ENCODE data around the gene MYCBPAP.
"Not testable (repeated sequence)": the region's sequence is repeated elsewhere in the genome, so short reads cannot be mapped to it uniquely, and the experiment has no call there.

The MYCBPAP gene

DNA sequence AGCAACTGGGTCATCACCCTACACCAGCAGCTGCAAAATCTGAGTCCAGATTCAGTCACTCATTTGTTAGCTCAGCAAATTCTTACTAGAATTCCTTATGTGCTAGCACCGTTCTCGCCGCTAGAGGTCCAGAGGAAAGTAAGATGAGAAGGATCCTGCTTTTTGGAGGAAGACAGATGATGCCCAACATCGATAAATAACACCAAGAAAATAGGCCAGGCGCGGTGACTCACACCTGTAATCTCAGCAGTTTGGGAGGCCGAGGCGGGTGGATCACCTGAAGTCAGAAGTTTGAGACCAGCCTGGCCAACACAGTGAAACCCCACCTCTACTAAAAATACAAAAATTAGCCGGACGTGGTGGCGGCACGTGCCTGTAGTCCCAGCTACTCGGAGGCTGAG, 35.5 kb upstream of the MYCBPAP start:
- DNase-seq: not testable (repeated sequence)

DNA sequence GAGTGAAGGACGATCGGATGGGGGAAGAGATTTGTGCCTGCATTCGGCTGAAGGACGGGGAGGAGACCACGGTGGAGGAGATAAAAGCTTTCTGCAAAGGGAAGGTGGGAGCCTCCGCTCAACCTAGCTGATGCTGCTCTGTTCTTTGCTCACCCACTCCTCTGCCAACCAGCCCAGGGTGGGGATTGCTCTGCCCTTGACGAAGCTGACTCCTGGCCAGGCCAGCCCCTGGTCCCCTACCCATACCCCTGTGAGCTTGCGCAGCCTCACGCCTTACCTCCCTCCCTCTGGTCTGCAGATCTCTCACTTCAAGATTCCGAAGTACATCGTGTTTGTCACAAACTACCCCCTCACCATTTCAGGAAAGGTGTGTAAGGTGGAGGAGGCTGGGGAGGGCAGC, 34.3 kb upstream of the MYCBPAP start:
- DNase-seq: no peak

DNA sequence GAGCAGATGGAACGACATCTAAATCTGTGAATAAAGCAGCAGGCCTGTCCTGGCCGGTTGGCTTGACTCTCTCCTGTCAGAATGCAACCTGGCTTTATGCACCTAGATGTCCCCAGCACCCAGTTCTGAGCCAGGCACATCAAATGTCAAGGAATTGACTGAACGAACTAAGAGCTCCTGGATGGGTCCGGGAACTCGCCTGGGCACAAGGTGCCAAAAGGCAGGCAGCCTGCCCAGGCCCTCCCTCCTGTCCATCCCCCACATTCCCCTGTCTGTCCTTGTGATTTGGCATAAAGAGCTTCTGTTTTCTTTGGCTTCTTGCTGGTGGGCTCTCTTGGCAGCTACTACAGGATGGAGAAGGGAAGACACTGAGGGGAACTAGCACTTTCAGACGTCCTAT, 33.7 kb upstream of the MYCBPAP start:
- DNase-seq: no peak

DNA sequence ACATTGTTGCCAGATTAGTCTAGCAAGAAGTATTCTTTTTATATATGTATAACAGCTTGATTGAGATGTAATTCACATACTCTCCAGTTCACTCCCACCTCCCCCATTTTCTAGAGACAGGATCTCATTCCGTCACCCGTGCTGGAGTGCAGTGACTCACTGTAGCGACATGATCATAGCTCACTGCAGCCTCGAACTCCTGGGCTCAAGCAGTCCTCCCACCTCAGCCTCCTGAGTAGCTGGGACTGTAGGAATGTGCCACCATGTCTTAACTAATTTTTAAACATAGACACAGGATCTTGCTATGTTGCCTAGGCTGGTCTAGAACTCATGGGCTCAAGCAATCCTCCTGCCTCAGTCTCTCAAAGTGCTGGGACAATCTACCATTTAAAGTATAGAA, 32.9 kb upstream of the MYCBPAP start:
- DNase-seq: no peak

DNA sequence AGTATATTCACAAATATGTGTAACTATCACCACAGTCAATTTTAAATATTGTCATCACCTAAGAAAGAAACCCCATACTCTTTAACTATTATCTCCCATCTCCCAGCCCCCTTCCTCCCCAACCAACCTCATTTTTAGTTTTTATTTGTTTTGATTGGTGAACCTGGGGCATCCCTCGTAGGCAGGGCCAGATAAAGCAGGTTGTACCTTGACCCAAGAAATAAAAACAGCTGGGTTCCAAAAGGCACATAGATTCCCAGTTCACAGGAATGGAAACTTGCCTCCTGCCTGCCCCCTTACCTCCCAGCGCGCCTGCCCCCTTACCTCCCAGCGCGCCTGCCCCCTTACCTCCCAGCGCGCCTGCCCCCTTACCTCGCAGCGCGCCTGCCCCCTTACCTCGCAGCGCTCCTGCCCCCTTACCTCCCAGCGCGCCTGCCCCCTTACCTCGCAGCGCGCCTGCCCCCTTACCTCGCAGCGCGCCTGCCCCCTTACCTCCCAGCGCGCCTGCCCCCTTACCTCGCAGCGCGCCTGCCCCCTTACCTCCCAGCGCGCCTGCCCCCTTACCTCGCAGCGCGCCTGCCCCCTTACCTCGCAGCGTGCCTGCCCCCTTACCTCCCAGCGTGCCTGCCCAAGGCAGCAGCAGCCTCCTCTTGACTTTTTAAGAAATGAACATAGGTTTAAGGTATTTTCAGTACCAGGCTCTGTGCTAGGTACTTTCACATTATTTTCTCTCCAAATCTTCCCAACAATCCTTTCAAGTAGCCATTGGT, 32.3 kb upstream of the MYCBPAP start:
- not testable (repeated sequence) for DNase-seq

DNA sequence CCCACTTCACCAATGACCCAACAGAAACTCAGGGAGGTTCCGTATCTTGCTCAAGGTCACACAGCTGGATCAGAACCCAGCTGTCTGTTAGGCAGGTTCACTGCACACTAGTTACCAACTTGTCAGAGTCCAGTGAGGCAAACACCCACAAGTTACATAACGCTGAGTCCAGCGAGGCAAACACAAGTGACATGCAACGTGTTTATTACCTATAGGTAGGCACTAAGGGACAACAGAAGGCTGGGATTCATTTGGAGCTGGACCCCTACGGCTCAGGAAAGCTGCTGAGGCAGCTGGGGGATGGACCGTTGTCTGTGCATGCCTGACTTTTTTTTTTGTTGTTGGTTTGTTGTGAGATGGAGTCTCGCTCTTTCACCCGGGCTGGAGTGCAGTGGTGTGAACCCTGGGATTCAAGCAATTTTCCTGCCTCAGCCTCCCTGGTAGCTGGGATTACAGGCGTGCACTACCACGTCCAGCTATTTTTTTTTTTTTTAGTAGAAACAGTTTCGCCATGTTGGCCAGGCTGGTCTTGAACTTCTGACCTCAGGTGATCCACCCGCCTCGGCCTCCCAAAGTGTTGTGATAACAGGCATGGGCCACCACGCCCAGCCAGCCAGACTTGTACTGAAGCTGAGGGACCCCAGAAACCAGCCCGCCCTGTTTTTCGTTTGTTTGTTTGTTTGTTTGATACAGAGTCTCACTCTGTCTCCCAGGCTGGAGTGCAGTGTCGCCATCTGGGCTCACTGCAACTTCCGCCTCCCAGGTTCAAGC, 31.5 kb upstream of the MYCBPAP start:
- no peak for DNase-seq

DNA sequence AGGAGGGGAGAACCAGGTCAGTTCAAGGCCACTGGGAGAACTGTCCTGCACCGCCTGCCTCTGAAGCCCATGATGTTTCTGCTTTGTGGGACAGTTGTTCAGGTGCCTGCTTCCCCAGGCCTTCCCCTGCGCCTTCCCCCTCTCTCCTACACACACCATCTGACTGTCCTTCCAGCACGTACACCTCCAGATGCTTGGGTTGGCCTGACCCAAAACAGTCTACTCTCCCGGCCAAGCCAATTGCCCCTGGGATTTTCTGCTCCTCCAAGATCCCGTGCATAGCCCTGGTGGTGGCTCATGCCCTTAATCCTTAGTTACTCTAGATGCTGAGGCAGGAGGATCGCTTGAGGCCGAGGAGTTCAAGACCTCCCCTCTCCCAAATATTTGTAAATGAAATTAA, 30.3 kb upstream of the MYCBPAP start:
- DNase-seq: no peak

DNA sequence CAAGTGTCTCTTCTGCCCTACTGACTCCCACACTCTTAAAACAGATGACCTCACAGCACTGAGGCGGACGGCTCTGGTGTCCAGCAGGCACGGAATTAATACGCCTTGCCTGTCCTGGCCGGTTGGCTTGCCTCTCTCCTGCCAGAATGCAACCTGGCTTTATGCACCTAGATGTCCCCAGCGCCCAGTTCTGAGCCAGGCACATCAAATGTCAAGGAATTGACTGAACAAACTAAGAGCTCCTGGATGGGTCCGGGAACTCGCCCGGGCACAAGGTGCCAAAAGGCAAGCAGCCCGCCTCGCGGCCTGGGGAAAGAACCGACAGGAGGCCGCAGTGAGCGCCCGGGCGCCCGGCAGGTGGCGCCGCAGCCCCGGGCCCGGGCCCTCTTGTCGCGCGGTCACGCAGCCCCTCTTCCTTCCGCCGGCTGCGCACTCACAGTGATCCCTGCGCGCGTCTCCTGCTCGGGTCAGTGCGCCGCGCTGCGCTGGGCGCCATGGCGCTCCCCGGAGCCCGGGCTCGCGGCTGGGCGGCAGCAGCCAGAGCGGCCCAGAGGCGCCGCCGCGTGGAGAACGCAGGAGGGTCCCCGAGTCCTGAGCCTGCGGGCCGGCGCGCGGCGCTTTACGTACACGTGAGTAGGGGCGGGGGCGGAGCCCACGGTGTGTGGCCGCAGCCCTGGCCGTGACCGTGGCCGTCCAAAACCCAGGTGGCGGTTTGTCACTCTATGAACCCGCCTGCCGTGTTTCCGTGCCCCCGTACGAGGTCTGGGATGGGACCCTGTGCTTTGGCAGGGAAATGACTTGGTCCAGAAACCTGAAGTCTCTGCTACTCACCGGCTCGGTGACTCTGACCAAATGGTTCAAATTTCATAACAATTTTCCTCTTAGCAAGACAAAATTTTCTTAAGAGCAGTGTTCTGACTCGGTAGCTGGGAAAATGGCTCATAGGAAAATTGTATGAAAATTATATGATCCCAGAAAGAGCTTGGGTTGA, 29.6 kb upstream of the MYCBPAP start, which contains the start of gene RSAD1:
Gene RSAD1 (plus strand): TSS at position 470 of the 991 bp plus-strand sequence. CDS start 25 bp downstream, at position 495.
- DNase-seq: peak; percentile 80

DNA sequence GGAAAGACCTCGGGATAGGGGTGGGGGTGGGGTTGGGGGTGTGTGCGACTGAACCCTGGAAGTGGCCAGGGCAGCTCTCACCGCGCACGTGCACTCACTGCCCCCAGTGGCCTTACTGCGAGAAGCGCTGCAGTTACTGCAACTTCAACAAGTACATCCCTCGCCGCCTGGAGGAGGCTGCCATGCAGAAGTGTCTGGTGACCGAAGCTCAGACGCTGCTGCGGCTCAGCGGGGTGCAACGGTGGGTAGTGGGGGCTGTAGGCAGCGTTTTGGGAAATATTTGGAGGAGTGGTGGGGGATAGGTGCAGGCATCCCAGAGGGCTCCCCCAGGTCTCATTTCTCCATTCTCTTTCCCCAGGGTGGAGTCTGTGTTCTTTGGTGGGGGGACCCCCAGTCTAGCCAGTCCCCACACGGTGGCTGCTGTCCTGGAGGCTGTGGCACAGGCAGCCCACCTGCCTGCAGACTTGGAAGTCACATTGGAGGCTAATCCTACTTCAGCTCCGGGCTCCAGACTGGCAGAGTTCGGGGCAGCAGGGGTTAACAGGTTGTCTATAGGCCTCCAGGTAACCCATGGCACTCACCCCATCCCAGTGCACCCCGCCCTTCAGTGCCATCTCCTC, 28.6 kb upstream of the MYCBPAP start:
- peak; percentile 60 for DNase-seq

DNA sequence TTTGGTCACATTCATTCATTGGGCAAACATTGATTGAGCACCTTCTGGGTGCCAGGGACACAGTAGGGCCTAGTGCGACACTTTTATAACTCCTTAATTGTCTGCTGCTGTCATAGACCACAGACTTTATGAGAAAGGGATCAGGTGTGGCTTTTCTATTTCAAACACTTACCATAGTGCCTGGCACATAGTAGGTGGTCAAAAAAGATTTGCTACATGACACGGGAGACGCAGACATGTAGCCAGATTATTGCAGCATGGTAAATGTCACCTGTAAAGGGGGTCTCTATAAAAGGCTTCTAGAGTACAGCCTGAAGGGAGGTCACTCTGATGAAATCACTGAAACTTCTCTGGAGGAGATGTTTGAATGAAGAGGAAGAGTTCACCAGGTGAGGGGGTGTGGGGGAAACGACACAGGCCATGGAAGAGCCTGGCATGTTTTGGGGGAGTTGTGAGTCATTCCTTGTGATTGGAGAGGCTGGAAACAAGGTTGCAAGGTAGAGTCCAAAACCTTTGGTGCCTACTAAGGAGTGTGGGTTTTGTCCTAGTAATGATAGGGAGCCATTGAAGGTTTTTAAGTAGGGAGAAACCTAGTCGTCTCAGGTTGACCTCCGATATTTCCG, 28.0 kb upstream of the MYCBPAP start:
- no peak for DNase-seq

DNA sequence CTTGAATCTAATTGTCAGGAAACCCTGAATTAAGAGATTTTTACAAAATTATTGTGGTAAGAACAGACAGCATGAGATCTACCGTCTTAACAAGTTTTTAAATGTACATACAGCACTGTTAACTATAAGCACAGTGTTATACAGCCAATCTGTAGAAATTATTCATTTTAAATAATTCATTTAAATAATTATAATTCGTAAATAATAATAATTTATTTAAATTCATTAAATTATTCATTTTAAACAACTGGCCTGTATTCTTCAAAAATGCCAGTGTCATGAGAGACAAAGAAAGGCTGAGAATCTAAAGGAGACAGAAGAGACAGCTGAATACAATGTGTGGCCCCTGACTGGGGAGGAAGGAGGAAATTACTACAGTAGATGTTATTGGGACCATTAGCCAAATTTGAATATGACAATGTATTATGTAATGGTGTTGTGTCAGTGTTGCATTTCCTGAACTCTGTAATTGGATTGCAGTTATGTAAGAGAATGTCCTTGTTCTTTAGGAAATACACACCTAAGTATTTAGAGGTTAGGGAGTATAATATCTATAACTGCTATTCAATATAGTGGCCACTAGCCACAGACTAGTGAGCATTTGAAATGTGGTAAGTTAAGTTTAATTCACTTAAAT, 27.3 kb upstream of the MYCBPAP start:
- no peak for DNase-seq

DNA sequence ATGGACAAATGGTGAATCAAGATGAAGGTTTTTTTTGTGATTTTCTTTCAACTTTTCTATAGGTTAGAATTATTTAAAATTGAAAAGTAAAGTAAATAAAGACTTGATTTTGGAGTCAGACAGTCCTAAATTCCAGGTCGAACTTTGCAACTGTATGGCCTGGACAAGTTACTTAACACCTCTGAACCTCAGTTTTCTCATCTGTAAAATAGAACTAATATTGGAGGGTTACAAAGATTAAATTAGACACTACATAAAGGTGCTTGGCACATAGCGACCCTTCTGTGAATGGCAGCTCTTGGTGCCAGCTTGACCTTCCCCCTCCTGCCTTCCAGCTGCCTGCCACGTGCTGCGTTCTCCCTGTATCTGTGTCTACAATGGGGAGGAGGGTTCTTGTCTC, 26.6 kb upstream of the MYCBPAP start:
- DNase-seq: no peak

DNA sequence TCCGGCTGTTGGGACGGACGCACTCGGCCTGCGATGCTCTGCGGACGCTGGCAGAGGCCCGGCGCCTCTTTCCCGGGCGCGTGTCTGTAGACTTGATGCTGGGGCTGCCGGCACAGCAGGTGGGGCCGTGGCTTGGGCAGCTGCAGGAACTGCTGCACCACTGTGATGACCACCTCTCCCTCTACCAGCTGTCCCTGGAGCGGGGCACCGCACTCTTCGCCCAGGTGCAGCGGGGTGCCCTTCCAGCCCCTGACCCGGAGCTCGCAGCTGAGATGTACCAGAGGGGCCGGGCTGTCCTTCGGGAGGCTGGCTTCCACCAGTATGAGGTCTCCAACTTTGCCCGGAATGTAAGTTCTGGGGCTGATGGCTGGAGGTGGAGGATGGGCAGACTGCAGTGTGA, 26.1 kb upstream of the MYCBPAP start:
- DNase-seq: no peak

DNA sequence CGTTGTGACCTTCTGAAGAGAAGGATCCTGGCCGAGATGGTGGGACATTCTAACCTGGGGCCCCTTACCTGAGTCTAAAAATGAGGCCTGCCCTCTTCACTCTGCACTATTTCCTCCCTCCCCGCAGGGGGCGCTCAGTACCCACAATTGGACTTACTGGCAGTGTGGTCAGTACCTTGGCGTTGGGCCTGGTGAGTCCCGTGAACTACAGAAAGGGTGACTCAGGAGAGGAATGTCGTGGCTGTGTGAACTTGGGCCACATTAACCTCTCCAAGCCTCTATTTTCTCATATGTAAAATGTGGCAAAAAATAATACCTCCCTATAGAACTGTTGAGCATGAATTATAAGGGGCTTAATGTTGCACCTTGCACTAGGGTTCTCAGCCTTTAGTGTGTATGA, 25.7 kb upstream of the MYCBPAP start:
- peak; percentile 67 for DNase-seq

DNA sequence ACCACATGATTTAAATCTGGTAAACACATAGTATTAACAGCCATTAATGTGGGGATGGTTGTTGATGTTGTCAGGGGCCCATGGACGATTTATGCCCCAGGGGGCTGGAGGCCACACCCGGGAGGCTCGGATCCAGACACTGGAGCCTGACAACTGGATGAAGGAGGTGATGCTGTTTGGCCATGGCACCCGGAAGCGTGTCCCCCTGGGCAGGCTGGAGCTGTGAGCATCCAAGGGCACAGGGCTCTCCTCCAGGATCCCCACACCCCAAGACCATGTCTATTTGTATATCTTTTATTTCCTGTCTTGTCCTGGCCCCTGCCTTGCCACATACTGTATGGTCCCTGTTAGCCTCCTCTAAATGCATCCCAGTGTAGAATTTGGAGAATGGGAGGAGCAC, 25.0 kb upstream of the MYCBPAP start:
- DNase-seq: no peak

DNA sequence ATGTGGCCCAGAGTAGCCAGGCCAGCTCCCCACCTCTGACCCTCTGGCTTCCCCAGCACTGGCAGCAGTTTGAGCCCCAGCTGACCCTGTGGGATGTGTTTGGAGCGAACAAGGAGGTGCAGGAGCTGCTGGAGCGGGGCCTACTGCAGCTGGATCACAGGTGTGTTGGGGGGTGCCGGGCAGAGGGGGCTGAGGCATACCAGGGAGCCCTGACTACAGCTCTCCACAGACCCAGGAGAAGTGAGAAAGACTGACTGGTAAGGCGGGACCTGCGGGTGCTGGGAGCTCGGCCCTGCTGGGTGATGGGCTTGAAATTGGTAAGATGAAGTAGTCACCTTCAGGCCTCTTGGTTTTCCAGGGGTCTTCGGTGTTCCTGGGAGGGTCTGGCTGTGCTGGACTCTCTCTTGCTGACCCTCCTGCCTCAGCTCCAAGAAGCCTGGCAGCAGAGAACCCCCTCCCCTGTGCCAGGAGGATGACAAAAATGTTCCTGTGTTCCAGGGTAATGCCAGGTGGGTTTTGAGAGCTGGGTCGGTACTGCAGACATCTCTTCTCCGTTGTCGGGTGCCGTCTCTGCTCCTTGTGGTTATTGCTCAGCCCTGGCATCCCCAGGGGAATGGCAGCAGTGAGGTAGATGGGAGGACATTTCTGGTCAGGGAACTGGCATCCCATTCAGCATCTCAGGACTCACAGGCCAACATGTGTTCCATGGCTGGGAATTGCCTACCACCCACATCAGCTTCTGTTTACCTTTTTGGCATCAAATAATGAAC, 23.7 kb upstream of the MYCBPAP start:
- DNase-seq: no peak

DNA sequence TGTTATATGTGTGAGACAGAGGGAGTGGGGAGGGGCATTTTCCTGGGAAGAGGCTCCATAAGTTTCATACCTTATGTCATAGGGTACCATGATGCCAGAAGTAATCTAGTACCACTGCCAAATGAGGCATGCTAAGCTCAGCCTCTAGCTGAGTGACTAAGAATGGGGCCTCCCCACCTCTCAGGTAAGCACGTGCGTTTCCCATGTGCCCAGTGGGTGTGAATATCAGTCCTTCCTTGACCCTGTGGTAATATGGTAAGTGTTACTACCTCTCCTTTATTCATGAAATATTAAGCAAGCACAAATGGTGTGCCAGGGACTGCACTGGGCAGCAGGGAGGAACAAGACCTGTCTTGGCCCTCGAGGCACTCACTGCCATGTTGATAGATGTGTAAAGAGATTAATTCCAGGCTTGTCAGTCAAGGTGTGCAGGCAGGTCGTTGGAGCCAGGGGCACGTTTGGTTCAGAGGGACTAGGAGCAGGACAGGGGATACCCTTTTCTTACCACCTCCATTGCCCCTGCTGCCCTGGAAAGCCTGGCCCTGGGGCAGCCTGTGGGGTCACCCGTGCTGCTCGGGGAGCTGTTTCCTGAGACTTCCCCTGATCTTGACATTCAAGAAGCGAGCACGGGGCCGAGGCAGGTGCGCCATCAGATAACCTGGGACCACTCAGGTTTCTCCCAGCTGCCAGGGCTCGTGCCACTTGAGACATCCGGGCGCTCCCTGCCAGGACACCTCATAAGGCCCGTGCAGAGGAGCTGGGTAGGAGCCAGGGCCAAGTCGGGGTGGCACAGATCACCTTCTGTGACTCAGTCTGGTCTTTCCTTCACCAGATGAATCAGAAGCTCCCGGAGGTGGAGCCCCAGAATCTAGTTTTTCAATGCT, 20.8 kb upstream of the MYCBPAP start:
- DNase-seq: no peak

DNA sequence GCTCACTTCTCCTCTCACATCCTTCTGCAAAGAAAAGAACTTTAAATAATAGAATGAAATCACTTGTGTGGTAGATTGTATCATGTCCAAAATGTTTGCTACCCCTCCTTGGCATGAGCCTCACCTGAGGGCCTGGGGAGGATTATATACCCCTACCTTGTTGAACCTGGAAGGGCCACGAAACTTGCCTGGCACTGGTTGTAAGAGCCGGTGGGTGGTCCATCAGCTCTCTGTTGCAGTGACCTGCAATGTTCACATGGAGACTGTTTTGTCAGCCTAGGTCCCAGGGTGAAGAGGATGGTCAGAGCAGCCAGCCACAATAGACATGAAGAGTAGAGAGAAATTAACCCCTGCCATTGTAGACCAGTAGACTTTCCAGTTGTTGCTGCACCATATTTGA, 19.4 kb upstream of the MYCBPAP start:
- no peak for DNase-seq

DNA sequence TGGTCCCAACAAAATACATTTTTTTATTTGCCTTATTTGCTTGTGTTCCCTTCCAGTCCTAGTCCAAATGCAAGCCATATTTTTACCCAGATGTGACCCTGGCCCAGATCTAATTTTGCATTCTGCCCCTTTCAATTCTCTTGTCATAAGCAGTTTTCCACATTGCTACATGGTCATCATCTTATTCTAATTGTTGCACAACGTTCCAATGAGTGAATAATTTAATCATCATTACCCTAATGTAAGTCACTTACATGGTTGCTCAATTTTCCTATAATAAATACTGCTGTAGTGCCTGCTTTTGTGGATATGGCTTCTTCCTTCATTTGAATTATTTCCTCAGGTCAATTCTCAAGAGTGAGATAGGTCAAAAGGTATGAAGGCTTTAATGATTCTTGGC, 16.7 kb upstream of the MYCBPAP start:
- no peak for DNase-seq

DNA sequence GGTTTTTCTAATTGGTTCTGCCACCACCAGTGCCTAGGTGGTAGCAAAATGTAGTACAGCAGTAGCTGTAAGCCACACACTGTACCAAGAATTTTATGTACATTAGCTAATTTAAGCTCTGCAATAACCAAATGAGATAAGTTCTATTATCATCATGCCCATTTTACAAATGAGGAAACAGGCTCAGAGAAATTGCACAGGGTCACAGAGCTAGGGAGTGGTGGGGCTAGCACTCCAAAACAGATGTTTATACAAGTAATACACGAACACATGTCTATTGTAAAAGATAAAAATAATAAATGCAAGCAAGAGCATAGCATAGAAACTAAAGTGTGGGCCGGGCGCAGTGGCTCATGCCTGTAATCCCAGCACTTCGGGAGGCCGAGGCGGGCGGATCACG, 16.0 kb upstream of the MYCBPAP start:
- no peak for DNase-seq
